ENCODE measurements around the gene HBD. TPM values are rescaled to one million over a fixed set of nuclear protein-coding genes. Genes with fewer than 3 reads are reported as not detected.
A peak's percentile ranks its signal among the peaks of the same experiment; 100 is the strongest.
"Not testable (repeated sequence)": the region's sequence is repeated elsewhere in the genome, so short reads cannot be mapped to it uniquely, and the experiment has no call there.

HBD gene
- total RNA-seq, 2 donors from 2014 or later, result not detected

DNA sequence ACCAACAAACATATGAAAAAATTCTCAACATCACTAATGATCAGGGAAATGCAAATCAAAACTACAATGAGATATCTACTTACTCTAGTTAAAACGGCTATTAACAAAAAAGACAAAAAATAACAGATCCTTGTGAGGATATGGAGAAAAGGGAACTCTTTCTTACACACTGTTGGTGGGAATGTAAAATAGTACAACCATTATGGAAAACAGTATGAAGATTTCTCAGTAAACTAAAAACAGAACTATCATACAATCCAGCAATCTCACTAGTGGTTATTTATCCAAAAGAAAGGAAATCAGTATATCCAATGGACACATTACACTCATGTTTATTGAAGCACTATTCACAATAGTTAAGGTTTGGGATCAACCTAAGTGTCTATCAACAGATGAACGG lies 31.5 kb upstream of the HBD start:
- no peaks in the 10 kb centered on the region for H3K27me3 Mint-ChIP-seq (ENCODE audit: insufficient read depth)
- no peaks in the 10 kb centered on the region for H3K27me3 ChIP-seq (ENCODE audit: control insufficient read depth, insufficient read depth, low read length, poor library complexity, severe bottlenecking)
- H3K4me3 ChIP-seq (ENCODE audit: low read length), result no peak overlapping the region
- H3K36me3 ChIP-seq (ENCODE audit: control insufficient read depth, insufficient read depth, low read length), result no peaks in the 10 kb centered on the region
- peaks cover 3% of the 10 kb centered on the region for H3K4me1 Mint-ChIP-seq
- no peak for DNase-seq
- no peaks in the 10 kb centered on the region for H3K4me1 ChIP-seq (ENCODE audit: control insufficient read depth, insufficient read depth, low read length)
- H3K27ac Mint-ChIP-seq, result no peak overlapping the region
- 89 to 100% methylated on average over 1 of the region's 2 CpGs for WGBS, 2 experiments (ENCODE audit: insufficient coverage in 1 of 2, insufficient read length in 1 of 2)
- no peaks in the 10 kb centered on the region for H3K36me3 Mint-ChIP-seq (ENCODE audit: low read depth)
- no peak overlapping the region for H3K4me3 Mint-ChIP-seq
- TF ChIP-seq CTCF (conservative IDR thresholded peaks at IDR 0.05), result no peak
- H3K9ac ChIP-seq (ENCODE audit: extremely low read depth, low read length, poor library complexity, severe bottlenecking), result no peak overlapping the region
- H3K9me3 ChIP-seq (ENCODE audit: control insufficient read depth, low read length), result peaks cover 6% of the 10 kb centered on the region
- H3K9me3 Mint-ChIP-seq, result peaks cover 15% of the 10 kb centered on the region
- H3K27ac ChIP-seq (ENCODE audit: low read depth, low read length), result no peak overlapping the region

GRCh38 chr11:5258543-5259262 lies 24.4 kb upstream of the HBD start:
- DNase-seq, result peak; percentile 65
- peaks cover 3% of the 10 kb centered on the region for H3K4me1 ChIP-seq (ENCODE audit: control insufficient read depth, insufficient read depth, low read length)
- H3K4me3 ChIP-seq (ENCODE audit: low read length), result no peak overlapping the region
- TF ChIP-seq CTCF (conservative IDR thresholded peaks at IDR 0.05), result no peak
- peaks cover 6% of the 10 kb centered on the region for H3K36me3 Mint-ChIP-seq (ENCODE audit: low read depth)
- H3K27me3 Mint-ChIP-seq (ENCODE audit: insufficient read depth), result no peaks in the 10 kb centered on the region
- H3K4me1 Mint-ChIP-seq, result peaks cover 35% of the 10 kb centered on the region
- H3K4me3 Mint-ChIP-seq, result no peak overlapping the region
- H3K27ac ChIP-seq (ENCODE audit: low read depth, low read length), result no peak overlapping the region
- peaks cover 31% of the 10 kb centered on the region for H3K9me3 Mint-ChIP-seq
- no peaks in the 10 kb centered on the region for H3K27me3 ChIP-seq (ENCODE audit: control insufficient read depth, insufficient read depth, low read length, poor library complexity, severe bottlenecking)
- H3K36me3 ChIP-seq (ENCODE audit: control insufficient read depth, insufficient read depth, low read length), result no peaks in the 10 kb centered on the region
- H3K9me3 ChIP-seq (ENCODE audit: control insufficient read depth, low read length), result peaks cover 19% of the 10 kb centered on the region
- 80 to 88% methylated on average over 5 to 7 of the region's 7 CpGs for WGBS, 2 experiments (ENCODE audit: insufficient coverage in 1 of 2, insufficient read length in 1 of 2)
- H3K27ac Mint-ChIP-seq, result no peak overlapping the region
- H3K9ac ChIP-seq (ENCODE audit: extremely low read depth, low read length, poor library complexity, severe bottlenecking), result no peak overlapping the region

DNA sequence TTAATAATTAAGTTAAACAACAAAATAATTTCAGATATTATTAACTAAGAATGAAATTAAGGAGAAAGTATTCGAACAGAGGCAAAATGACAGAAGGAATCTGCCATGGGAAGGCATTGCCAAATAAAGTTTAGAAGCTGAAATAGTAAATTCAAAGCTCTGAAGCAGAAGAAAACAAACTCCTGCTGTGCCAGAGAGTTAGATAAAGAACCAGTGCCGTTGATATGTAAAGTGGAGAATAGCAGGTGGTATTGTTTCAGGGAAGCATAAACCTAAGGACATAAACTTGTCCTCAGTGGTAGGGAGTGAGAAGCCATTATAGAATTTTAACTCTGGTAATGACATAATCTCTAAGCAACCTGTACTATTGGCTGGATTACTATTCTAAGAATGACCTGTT lies 23.0 kb upstream of the HBD start:
- Histone ChIP-seq H3K27ac (ENCODE audit: low read depth, low read length) (no peak overlapping the region), H3K27me3 (ENCODE audit: control insufficient read depth, insufficient read depth, low read length, poor library complexity, severe bottlenecking) (no peaks in the 10 kb centered on the region), H3K36me3 (ENCODE audit: control insufficient read depth, insufficient read depth, low read length) (no peaks in the 10 kb centered on the region), H3K9ac (ENCODE audit: extremely low read depth, low read length, poor library complexity, severe bottlenecking) (no peak overlapping the region), H3K9me3 (ENCODE audit: control insufficient read depth, low read length) (peaks cover 18% of the 10 kb centered on the region), H3K4me1 (ENCODE audit: control insufficient read depth, insufficient read depth, low read length) (peaks cover 3% of the 10 kb centered on the region), H3K4me3 (ENCODE audit: low read length) (no peak overlapping the region)
- H3K27ac Mint-ChIP-seq, result no peak overlapping the region
- H3K27me3 Mint-ChIP-seq (ENCODE audit: insufficient read depth), result no peaks in the 10 kb centered on the region
- H3K4me3 Mint-ChIP-seq, result no peak overlapping the region
- peaks cover 27% of the 10 kb centered on the region for H3K9me3 Mint-ChIP-seq
- H3K36me3 Mint-ChIP-seq (ENCODE audit: low read depth), result peaks cover 6% of the 10 kb centered on the region
- WGBS, 2 experiments (ENCODE audit: insufficient coverage in 1 of 2, insufficient read length in 1 of 2), result 13 to 30% methylated on average over 2 of the region's 2 CpGs
- no peak for TF ChIP-seq CTCF (conservative IDR thresholded peaks at IDR 0.05)
- no peak for DNase-seq
- peaks cover 41% of the 10 kb centered on the region for H3K4me1 Mint-ChIP-seq

DNA sequence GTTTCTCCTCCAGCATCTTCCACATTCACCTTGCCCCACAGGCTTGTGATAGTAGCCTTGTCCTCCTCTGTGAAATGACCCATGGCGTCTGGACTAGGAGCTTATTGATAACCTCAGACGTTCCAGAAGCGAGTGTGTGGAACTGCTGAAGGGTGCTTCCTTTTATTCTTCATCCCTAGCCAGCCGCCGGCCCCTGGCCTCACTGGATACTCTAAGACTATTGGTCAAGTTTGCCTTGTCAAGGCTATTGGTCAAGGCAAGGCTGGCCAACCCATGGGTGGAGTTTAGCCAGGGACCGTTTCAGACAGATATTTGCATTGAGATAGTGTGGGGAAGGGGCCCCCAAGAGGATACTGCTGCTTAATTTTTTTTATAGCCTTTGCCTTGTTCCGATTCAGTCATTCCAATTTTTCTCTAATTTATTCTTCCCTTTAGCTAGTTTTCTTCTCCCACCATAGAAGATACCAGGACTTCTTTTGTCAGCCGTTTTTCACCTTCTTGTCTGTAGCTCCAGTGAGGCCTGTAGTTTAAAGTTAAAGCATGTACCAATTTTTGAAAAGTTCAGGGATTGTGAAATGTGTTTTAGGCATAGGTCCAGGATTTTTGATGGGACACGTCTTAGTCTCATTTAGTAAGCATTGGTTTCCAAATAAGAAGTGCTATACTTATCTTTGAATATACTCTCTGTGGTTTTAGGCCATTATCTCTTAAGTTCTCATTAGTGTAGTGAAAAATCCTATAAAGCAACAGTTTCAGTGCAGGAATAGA lies 20.5 kb upstream of the HBD start, which contains the start of gene HBG2:
HBG2 (minus strand) TSS at position 136 of the 768 bp plus-strand sequence; CDS start at position 83, 53 bp downstream.
- not testable (repeated sequence) for H3K27ac Mint-ChIP-seq; DNase-seq; H3K27me3 Mint-ChIP-seq (ENCODE audit: insufficient read depth); H3K9me3 ChIP-seq (ENCODE audit: control insufficient read depth, low read length); H3K4me3 ChIP-seq (ENCODE audit: low read length); H3K9me3 Mint-ChIP-seq; H3K4me3 Mint-ChIP-seq; H3K36me3 ChIP-seq (ENCODE audit: control insufficient read depth, insufficient read depth, low read length); H3K4me1 ChIP-seq (ENCODE audit: control insufficient read depth, insufficient read depth, low read length); H3K27me3 ChIP-seq (ENCODE audit: control insufficient read depth, insufficient read depth, low read length, poor library complexity, severe bottlenecking); H3K27ac ChIP-seq (ENCODE audit: low read depth, low read length); H3K36me3 Mint-ChIP-seq (ENCODE audit: low read depth); H3K9ac ChIP-seq (ENCODE audit: extremely low read depth, low read length, poor library complexity, severe bottlenecking)
- WGBS, 2 experiments (ENCODE audit: insufficient coverage in 1 of 2, insufficient read length in 1 of 2), result 93 to 100% methylated on average over 3 of the region's 9 CpGs
- H3K4me1 Mint-ChIP-seq, result peaks cover 37% of the 10 kb centered on the region

GRCh38 chr11:5254023-5254422 lies 19.7 kb upstream of the HBD start:
- not testable (repeated sequence) for H3K9me3 ChIP-seq (ENCODE audit: control insufficient read depth, low read length)

More at GRCh38 chr11:5254023-5254422, 19.7 kb upstream of the HBD start:
- H3K36me3 ChIP-seq (ENCODE audit: control insufficient read depth, insufficient read depth, low read length); H3K9ac ChIP-seq (ENCODE audit: extremely low read depth, low read length, poor library complexity, severe bottlenecking); H3K27ac Mint-ChIP-seq; H3K27ac ChIP-seq (ENCODE audit: low read depth, low read length); H3K27me3 Mint-ChIP-seq (ENCODE audit: insufficient read depth); H3K4me1 ChIP-seq (ENCODE audit: control insufficient read depth, insufficient read depth, low read length); DNase-seq; H3K4me3 Mint-ChIP-seq; H3K9me3 Mint-ChIP-seq; H3K4me3 ChIP-seq (ENCODE audit: low read length); H3K36me3 Mint-ChIP-seq (ENCODE audit: low read depth); H3K27me3 ChIP-seq (ENCODE audit: control insufficient read depth, insufficient read depth, low read length, poor library complexity, severe bottlenecking): not testable (repeated sequence)
- peaks cover 30% of the 10 kb centered on the region for H3K4me1 Mint-ChIP-seq
- WGBS, 2 experiments (ENCODE audit: insufficient coverage in 1 of 2, insufficient read length in 1 of 2), result 60 to 79% methylated on average over 1 to 2 of the region's 2 CpGs
